Heart right ventricle (tissue), 16 donors: Measurements from ENCODE around the gene KCTD10. TPM values are rescaled to one million over a fixed set of nuclear protein-coding genes. Genes with fewer than 3 reads are reported as not detected.
"Not testable (repeated sequence)": the region's sequence is repeated elsewhere in the genome, so short reads cannot be mapped to it uniquely, and the experiment has no call there.

Experiments used
- ATAC-seq, 8 donors: fragments of 200-7000 bp; cut with Tn5 transposase; one replicate each; pipeline ENCODE4 v1.9.1; 2020; ENCODE audit warnings: mild to moderate bottlenecking in 8 of 8, moderate library complexity in 8 of 8, moderate number of reproducible peaks in 1 of 8
- DNase-seq, 2 donors: peaks; one replicate each; pipeline ENCODE4 v3.0.0-alpha.2; 2020
- H3K27ac ChIP-seq, 10 donors: fragments of 200-600 bp; sonication (generic) in 2 of 10; one replicate each; pipeline versions ENCODE4 v1.5.0 to v1.8.0; 2020 to 2022; ENCODE audit warnings: mild to moderate bottlenecking in 3 of 10
- H3K27me3 ChIP-seq, 7 donors: fragments of 200-600 bp; one replicate each; pipeline ENCODE4 v1.8.0; 2021 to 2022; ENCODE audit warnings: mild to moderate bottlenecking in 2 of 7
- H3K36me3 ChIP-seq, 9 donors: fragments of 200-600 bp; sonication (generic) in 1 of 9; one replicate each; pipeline versions ENCODE4 v1.5.0 to v1.8.0; 2020 to 2022; ENCODE audit warnings: mild to moderate bottlenecking in 2 of 9
- H3K4me1 ChIP-seq, 9 donors: fragments of 200-600 bp; sonication (generic) in 1 of 9; one replicate each; pipeline versions ENCODE4 v1.5.0 to v1.8.0; 2020 to 2022; ENCODE audit warnings: mild to moderate bottlenecking in 4 of 9
- H3K4me3 ChIP-seq, 10 donors: fragments of 200-600 bp; sonication (generic) in 2 of 10; one replicate each; pipeline versions ENCODE4 v1.5.0 to v1.8.0; 2020 to 2022; ENCODE audit warnings: mild to moderate bottlenecking in 7 of 10, moderate library complexity in 2 of 10
- H3K9me3 ChIP-seq, 11 donors: fragments of 200-600 bp in 10 of 11; sonication (generic) in 2 of 11; one replicate each; pipeline versions ENCODE4 v1.5.0 to v1.8.0; 2013 to 2022; ENCODE audit warnings: mild to moderate bottlenecking in 2 of 11, control low read depth in 1 of 11, moderate library complexity in 1 of 11
- CTCF ChIP-seq, 9 donors: fragments of 200-600 bp; sonication (generic) in 2 of 9; IDR thresholded peaks; one replicate each; pipeline versions ENCODE4 v1.5.0 to v1.8.0; 2021 to 2022; ENCODE audit warnings: antibody characterized with exemption in 9 of 9, mild to moderate bottlenecking in 5 of 9, moderate library complexity in 1 of 9
- WGBS, 2 donors: extraction: QIAGEN DNeasy Blood & Tissue Kit; methylation state at CpG; one replicate each; pipeline ENCODE4 v1.1.7; 2013; ENCODE audit warnings: inconsistent platforms in 1 of 2; 5-methylcytosine and 5-hydroxymethylcytosine counted together
- intact Hi-C, 10 donors: fragments of 100-400 bp; cut with DNase I; formaldehyde crosslinking; loops; one replicate each; pipeline versions ENCODE4 v1.11.1 to v1.14.2; 2022
- polyA plus RNA-seq, 2 donors: library from polyadenylated mRNA; stranded (reverse); fragments of 200-250 nt; gene quantifications; one replicate each; pipeline ENCODE4 v1.2.3, GENCODE V29; 2013
- total RNA-seq, 10 donors: library from RNA; stranded (reverse); fragmentation: NEBNext Ultra II Directional in 3 of 10; extraction: Animal tissue kit (Norgen Biotek cat#: 25700) in 3 of 10; gene quantifications; one replicate each; pipeline versions ENCODE4 v1.2.1 to v1.2.4, GENCODE V29; 2021 to 2023
- donor health status: Arrhythmogenic right ventricular cardiomyopathy.
- donor health status: ischemic (EF 13 %, LVEDD 7.1; RV severe dilation, severe dysfunction).
- donor health status: healthy with polysubstance abuse.
- donor health status: DM: no; HTN: yes; CAD: no.
- donor health status: DM: no; HTN: no; CAD: no.
- donor health status: ischemic (EF 25% LVEDD 6.9; RV normal size, moderate dysfunction).
- donor health status: ischemic (EF 25% LVEDD 5.7; RV mildly dilated, moderate dysfunction).
- donor health status: healthy.
- donor health status: DM: yes; HTN: yes; CAD: no.
- donor health status: Ischemic cardiomyopathy.
- donor health status: ischemic (EF 35%, LVEDD 5.7; RV mildly dilated, moderate dysfunction).
- donor health status: nonischemic (EF 11% LVEDD 7.7; RV severe dilation, severe dysfunction).
- donor health status: DM: yes; HTN: yes; CAD: no.
- donor health status: PGD.
- donor health status: ischemic (EF 29% LVEDD 5.4; RV normal size, mild dysfunction).
- donor health status: nonischemic (EF 23%, LVEDD 6.1; RV moderate dilation, normal function).

Gene KCTD10
- total and polyA plus RNA-seq, 12 donors: 13.6 to 64.9 (median 31.9) TPM

- DNase-seq (no peak), ATAC-seq (peak in 3 of 8 donors; percentile 4 to 21 (median 15))
- Histone ChIP-seq H3K4me1 (peaks cover 3 to 38% (median 16%) of the 10 kb centered on the region in 9 donors), H3K9me3 (no peaks in the 10 kb centered on the region), H3K27ac (peak overlapping the region in 8 of 10 donors; percentile 27 to 67 (median 44)), H3K4me3 (no peak overlapping the region), H3K27me3 (no peaks in the 10 kb centered on the region), H3K36me3 (peaks cover 0 to 65% (median 20%) of the 10 kb centered on the region in 9 donors)
- WGBS, 2 donors: 41 to 49% methylated on average over 6 of the region's 6 CpGs
- no peak for TF ChIP-seq CTCF (IDR thresholded peaks at IDR 0.05)
- intact Hi-C loops: no loop called here
Observed at GRCh38 chr12:109444259-109444658, 32.8 kb downstream of the KCTD10 start.

- no peak overlapping the region for H3K4me3 ChIP-seq
- intact Hi-C loops: no loop called here
- DNase-seq (no peak), ATAC-seq (peak; percentile 12 to 86 (median 64))
- no peaks in the 10 kb centered on the region for H3K9me3 ChIP-seq
- TF ChIP-seq CTCF (IDR thresholded peaks at IDR 0.05): peak in 3 of 9 donors; percentile 27 to 34 (median 30)
- no peaks in the 10 kb centered on the region for H3K27me3 ChIP-seq
- H3K4me1 ChIP-seq: peaks cover 3 to 38% (median 16%) of the 10 kb centered on the region in 9 donors
- H3K36me3 ChIP-seq: peaks cover 0 to 60% (median 16%) of the 10 kb centered on the region in 9 donors
- peak overlapping the region in 8 of 10 donors; percentile 27 to 70 (median 46) for H3K27ac ChIP-seq
- WGBS, 2 donors: 46 to 67% methylated on average over 5 of the region's 5 CpGs
Observed at GRCh38 chr12:109443794-109444193, 33.3 kb downstream of the KCTD10 start.

GRCh38 chr12:109440851-109441490, 36.1 kb downstream of the KCTD10 start:
- Histone ChIP-seq H3K4me1 (peaks cover 3 to 32% (median 14%) of the 10 kb centered on the region in 9 donors), H3K9me3 (no peaks in the 10 kb centered on the region), H3K4me3 (no peak overlapping the region), H3K27ac (no peak overlapping the region), H3K27me3 (no peaks in the 10 kb centered on the region), H3K36me3 (peaks cover 0 to 32% (median 2%) of the 10 kb centered on the region in 9 donors)
- TF ChIP-seq CTCF (IDR thresholded peaks at IDR 0.05): no peak
- no peak for DNase-seq
- intact Hi-C loops: no loop called here
- 56 to 63% methylated on average over 9 of the region's 9 CpGs for WGBS, 2 donors
- no peak for ATAC-seq

- 93 to 94% methylated on average over 13 of the region's 13 CpGs for WGBS, 2 donors
- not testable (repeated sequence) for H3K4me3 ChIP-seq, DNase-seq, H3K27ac ChIP-seq, H3K27me3 ChIP-seq, H3K9me3 ChIP-seq, ATAC-seq
- intact Hi-C loops: loop anchor here in 3 of 10 donors (5.0 to 10.0 kb wide), 3 partner anchors 37 to 335 kb away; partner anchors contain the start of genes KCTD10 (in 1 of the 3) and UBE3B (in 1 of the 3)
- peaks cover 0 to 22% (median 0%) of the 10 kb centered on the region in 9 donors for H3K36me3 ChIP-seq
- H3K4me1 ChIP-seq: peaks cover 3 to 33% (median 11%) of the 10 kb centered on the region in 9 donors
Observed at GRCh38 chr12:109439951-109440350, 37.1 kb downstream of the KCTD10 start.

- no peak for TF ChIP-seq CTCF (IDR thresholded peaks at IDR 0.05)
- peaks cover 0 to 14% (median 0%) of the 10 kb centered on the region in 9 donors for H3K36me3 ChIP-seq
- H3K27ac ChIP-seq: no peak overlapping the region
- ATAC-seq (no peak), DNase-seq (no peak)
- no peaks in the 10 kb centered on the region for H3K27me3 ChIP-seq
- no peak overlapping the region for H3K4me3 ChIP-seq
- H3K4me1 ChIP-seq: peaks cover 0 to 26% (median 8%) of the 10 kb centered on the region in 9 donors
- H3K9me3 ChIP-seq: no peaks in the 10 kb centered on the region
- intact Hi-C loops: loop anchor here in 3 of 10 donors (5.0 to 10.0 kb wide), 3 partner anchors 38 to 336 kb away; partner anchors contain the start of genes KCTD10 (in 1 of the 3) and UBE3B (in 1 of the 3)
- WGBS, 2 donors: 90 to 93% methylated on average over 6 of the region's 6 CpGs
Observed at GRCh38 chr12:109439181-109439580, 37.9 kb downstream of the KCTD10 start.
